Endothelial cell of umbilical vein (primary cell): ENCODE data around the gene ZNF20. TPM values are rescaled to one million over a fixed set of nuclear protein-coding genes. Genes with fewer than 3 reads are reported as not detected.
A peak's percentile ranks its signal among the peaks of the same experiment; 100 is the strongest.

Experiments
- BruUV-seq: library from RNA; stranded (reverse); fragments of 400-500 nt; replicated peaks from 2 replicates; lab custom pipeline; 2021; lab: Mats Ljungman, UMichigan
- CTCF ChIA-PET: fragments of 300-600, 350-600 bp; sonication (Branson Sonifier 250); formaldehyde crosslinking; loops from one replicate; lab custom pipeline; 2021; ENCODE audit warnings: antibody characterized with exemption, inconsistent platforms; lab: Charles Lee
- POLR2A ChIA-PET: fragments of 300-600, 350-600 bp; sonication (Branson Sonifier 250); formaldehyde crosslinking; loops from one replicate; lab custom pipeline; 2021; ENCODE audit warnings: antibody characterized with exemption, inconsistent platforms; lab: Charles Lee
- DNase-seq: peaks from one replicate; pipeline ENCODE4 v3.0.0-alpha.2; 2011; ENCODE audit warnings: low read depth, low spot score
- FAIRE-seq: peaks from 2 replicates; lab custom pipeline; 2011; peaks lifted over from hg19 to GRCh38; lab: Jason Lieb, UNC
- H2AFZ ChIP-seq: 2 replicates; pipeline ENCODE4 v1.6.0; 2012; ENCODE audit warnings: low read depth, low read length, control low read depth, inconsistent platforms
- H3K27ac ChIP-seq: 2 replicates; pipeline ENCODE4 v1.5.1; 2011; ENCODE audit warnings: low read depth, mild to moderate bottlenecking, control low read depth, low read length, moderate library complexity; ENCODE audit not compliant: insufficient read depth
- H3K27me3 ChIP-seq, 2 experiments: 2 replicates each; pipeline versions ENCODE4 v1.6.0 to v1.6.1; 2011; ENCODE audit warnings: low read length in 2 of 2, mixed read lengths in 1 of 2; ENCODE audit not compliant: control insufficient read depth in 2 of 2, insufficient read depth in 2 of 2
- H3K36me3 ChIP-seq, 2 experiments: 2 replicates in 1 of 2; 3 replicates in 1 of 2; pipeline ENCODE4 v1.5.1; 2011; ENCODE audit warnings: low read length in 2 of 2, mild to moderate bottlenecking in 1 of 2, moderate library complexity in 1 of 2; ENCODE audit not compliant: control insufficient read depth in 2 of 2, insufficient read depth in 2 of 2; ENCODE audit errors: extremely low read depth in 1 of 2
- H3K4me1 ChIP-seq: 3 replicates; pipeline ENCODE4 v1.5.1; 2011; ENCODE audit warnings: mild to moderate bottlenecking, low read length; ENCODE audit not compliant: control insufficient read depth, insufficient read depth; ENCODE audit errors: extremely low read depth
- H3K4me2 ChIP-seq: 2 replicates; pipeline ENCODE4 v1.6.1; 2011; ENCODE audit warnings: low read length, control low read depth, mixed read lengths; ENCODE audit not compliant: insufficient read depth
- H3K4me3 ChIP-seq, 3 experiments: fragments of 200-600 bp in 1 of 3; sonication (generic), shearing (Covaris generic) in 1 of 3; replicated peaks in 1 of 3; 2 replicates each; pipeline ENCODE4 v1.5.1; 2011 to 2016; ENCODE audit warnings: control low read depth in 3 of 3, low read length in 3 of 3, mild to moderate bottlenecking in 2 of 3, inconsistent platforms in 1 of 3, low read depth in 1 of 3, moderate library complexity in 1 of 3; ENCODE audit not compliant: insufficient read depth in 1 of 3
- H3K79me2 ChIP-seq: 2 replicates; pipeline ENCODE4 v1.6.0; 2012; ENCODE audit warnings: low read length, inconsistent platforms; ENCODE audit not compliant: control insufficient read depth, insufficient read depth
- H3K9ac ChIP-seq: replicated peaks from 2 replicates; pipeline ENCODE3; 2011; ENCODE audit warnings: low read length, control low read depth; ENCODE audit not compliant: insufficient read depth; ENCODE audit errors: extremely low read depth
- H3K9me1 ChIP-seq: replicated peaks from 3 replicates; pipeline ENCODE4 v1.6.0; 2011; ENCODE audit warnings: mild to moderate bottlenecking, low read length; ENCODE audit not compliant: control insufficient read depth, insufficient read depth; ENCODE audit errors: extremely low read depth
- H3K9me3 ChIP-seq: replicated peaks from 2 replicates; pipeline ENCODE4 v1.5.1; 2012; ENCODE audit warnings: low read length, inconsistent platforms; ENCODE audit not compliant: control insufficient read depth, insufficient read depth
- H4K20me1 ChIP-seq: replicated peaks from 2 replicates; pipeline ENCODE3; 2011; ENCODE audit warnings: mild to moderate bottlenecking, low read length; ENCODE audit not compliant: control insufficient read depth, insufficient read depth; ENCODE audit errors: extremely low read depth
- CTCF ChIP-seq, 2 donors: IDR thresholded peaks; 1 replicate in 1 of 2; 2 replicates in 1 of 2; pipeline ENCODE4 v1.5.1; 2011; ENCODE audit warnings: low read length in 2 of 2, mild to moderate bottlenecking in 2 of 2, moderate library complexity in 2 of 2, control low read depth in 1 of 2, inconsistent platforms in 1 of 2, low read depth in 1 of 2; ENCODE audit not compliant: insufficient read depth in 1 of 2; ENCODE audit errors: extremely low read depth in 1 of 2
- EZH2 ChIP-seq: IDR thresholded peaks from 2 replicates; pipeline ENCODE4 v1.6.1; 2012; ENCODE audit warnings: borderline replicate concordance, low read depth, mild to moderate bottlenecking, moderate library complexity, low read length, inconsistent platforms; ENCODE audit not compliant: severe bottlenecking
- FOS ChIP-seq: IDR thresholded peaks from 2 replicates; pipeline ENCODE4 v1.6.1; 2011; ENCODE audit warnings: mild to moderate bottlenecking, low read length, moderate library complexity, borderline replicate concordance; ENCODE audit not compliant: insufficient read depth
- GATA2 ChIP-seq: IDR thresholded peaks from 2 replicates; pipeline ENCODE4 v1.7.0; 2011; ENCODE audit warnings: low read depth, mild to moderate bottlenecking, moderate library complexity, mixed read lengths, low read length; ENCODE audit not compliant: insufficient read length, insufficient read depth
- JUN ChIP-seq: IDR thresholded peaks from 2 replicates; pipeline ENCODE4 v1.6.1; 2011; ENCODE audit warnings: borderline replicate concordance, low read depth; ENCODE audit not compliant: insufficient read length, insufficient read depth
- MAX ChIP-seq: IDR thresholded peaks from 2 replicates; pipeline ENCODE4 v1.6.1; 2011; ENCODE audit not compliant: insufficient read depth, insufficient read length
- MYC ChIP-seq: IDR thresholded peaks from one replicate; pipeline ENCODE4 v1.6.1; 2011; ENCODE audit warnings: mild to moderate bottlenecking, low read depth, low read length
- POLR2A ChIP-seq: IDR thresholded peaks from 2 replicates; pipeline ENCODE4 v1.6.1; 2012; ENCODE audit warnings: low read depth, mild to moderate bottlenecking, control low read depth, low read length
- POLR2AphosphoS5 ChIP-seq: IDR thresholded peaks from 2 replicates; pipeline ENCODE4 v1.6.1; 2012; ENCODE audit warnings: low read depth, mild to moderate bottlenecking, control low read depth, low read length, moderate library complexity; ENCODE audit not compliant: insufficient read depth
- dilution Hi-C: fragments of 300-500 bp; cut with MboI; formaldehyde crosslinking; loops from one replicate; pipeline ENCODE4 v1.15.0; 2019; ENCODE audit warnings: low sequenced_read_pairs; ENCODE audit not compliant: extremely low pct_ligation_motif_present
- intact Hi-C: fragments of 100-400 bp; cut with micrococcal nuclease; formaldehyde crosslinking; loops from one replicate; pipeline ENCODE4 v1.10.0; 2022
- polyA plus RNA-seq, 4 experiments: library from polyadenylated mRNA; depleted of rRNA in 3 of 4; stranded (reverse) in 3 of 4; unstranded in 1 of 4; fragments of >200 nt; gene quantifications; 2 replicates each; pipeline versions ENCODE4 v1.2.1 to v1.2.3, GENCODE V29; 2011 to 2012; ENCODE audit warnings: missing spikeins in 1 of 4
- total RNA-seq: library from RNA; stranded (reverse); gene quantifications from 2 replicates; pipeline ENCODE4 v1.2.3, GENCODE V29; 2021

The ZNF20 gene
- total and polyA plus RNA-seq, 2 donors (not counting 3 experiments of a cell fraction or from before 2014, with no cell fraction given) = 0.35 TPM

GRCh38 chr19:12155324-12155860 lies 15.2 kb upstream of the ZNF20 start:
- intact Hi-C loops (no loop called here), dilution Hi-C loops (no loop called here)
- no peak for TF ChIP-seq POLR2AphosphoS5
- no peak for TF ChIP-seq GATA2
- ChIA-PET POLR2A (no interaction called here), CTCF (no interaction called here)
- no peaks in the 10 kb centered on the region for H3K9me3 ChIP-seq
- H3K9me1 ChIP-seq = no peaks in the 10 kb centered on the region
- no peaks in the 10 kb centered on the region for H4K20me1 ChIP-seq
- peak overlapping the region; percentile 46 for H2AFZ ChIP-seq
- H3K4me1 ChIP-seq = peaks cover 10% of the 10 kb centered on the region
- H3K9ac ChIP-seq = peak overlapping the region; percentile 56
- H3K79me2 ChIP-seq = peaks cover 9% of the 10 kb centered on the region
- BruUV-seq = no TSS peak
- no peak overlapping the region for H3K27ac ChIP-seq
- peak overlapping the region; percentile 80 to 97 (median 87) for H3K4me3 ChIP-seq
- H3K4me2 ChIP-seq = peak overlapping the region; percentile 73
- no peak for FAIRE-seq
- no peaks in the 10 kb centered on the region for H3K27me3 ChIP-seq
- peaks cover 0 to 3% of the 10 kb centered on the region in 2 experiments for H3K36me3 ChIP-seq
- DNase-seq = peak; percentile 9

GRCh38 chr19:12145348-12145747 lies 5.2 kb upstream of the ZNF20 start:
- Histone ChIP-seq H3K4me2 (no peak overlapping the region), H3K4me1 (no peaks in the 10 kb centered on the region), H3K27ac (no peak overlapping the region), H3K9me1 (no peaks in the 10 kb centered on the region), H3K9me3 (peaks cover 14% of the 10 kb centered on the region), H3K27me3 (no peaks in the 10 kb centered on the region), H2AFZ (no peak overlapping the region), H3K79me2 (no peaks in the 10 kb centered on the region), H3K9ac (no peak overlapping the region), H4K20me1 (no peaks in the 10 kb centered on the region), H3K4me3 (no peak overlapping the region), H3K36me3 (peaks cover 16% of the 10 kb centered on the region in 2 experiments)
- dilution Hi-C loops = no loop called here
- ChIA-PET CTCF (no interaction called here), POLR2A (no interaction called here)
- intact Hi-C loops = no loop called here
- FAIRE-seq (no peak), DNase-seq (no peak)
- TSS peak; percentile 7 for BruUV-seq
- TF ChIP-seq FOS = no peak
- no peak for TF ChIP-seq POLR2A
- no peak for TF ChIP-seq GATA2
- no peak for TF ChIP-seq JUN
- TF ChIP-seq CTCF (IDR thresholded peaks at IDR 0.05; ENCODE audit: extremely low read depth in 1 of 2, insufficient read depth in 1 of 2, low read depth in 1 of 2, low read length in 2 of 2) = no peak
- TF ChIP-seq POLR2AphosphoS5 = no peak
- TF ChIP-seq MYC = no peak
- no peak for TF ChIP-seq MAX
- no peak for TF ChIP-seq EZH2
